IPS-15b (cell line): Measurements from ENCODE around the gene HSD11B1.
"Not testable (repeated sequence)": the region's sequence is repeated elsewhere in the genome, so short reads cannot be mapped to it uniquely, and the experiment has no call there.

Experiments
- H3K27me3 ChIP-seq: one replicate; pipeline ENCODE4 v1.6.1; 2013; ENCODE audit warnings: low read length; ENCODE audit not compliant: control insufficient read depth, insufficient read depth
- H3K36me3 ChIP-seq: one replicate; pipeline ENCODE4 v1.6.1; 2013; ENCODE audit warnings: low read length; ENCODE audit not compliant: control insufficient read depth, insufficient read depth
- H3K4me1 ChIP-seq: one replicate; pipeline ENCODE4 v1.6.1; 2013; ENCODE audit warnings: mild to moderate bottlenecking, low read length; ENCODE audit not compliant: control insufficient read depth, insufficient read depth
- H3K4me3 ChIP-seq: one replicate; pipeline ENCODE4 v1.5.1; 2013; ENCODE audit warnings: low read depth, low read length
- H3K9ac ChIP-seq: one replicate; pipeline ENCODE4 v1.6.1; 2013; ENCODE audit warnings: low read depth, mild to moderate bottlenecking, low read length
- H3K9me3 ChIP-seq: one replicate; pipeline ENCODE4 v1.6.1; 2013; ENCODE audit warnings: mild to moderate bottlenecking, low read length; ENCODE audit not compliant: control insufficient read depth, insufficient read depth

The HSD11B1 gene

GRCh38 chr1:209696673-209697072 is 8.0 kb upstream of the HSD11B1 start:
- Histone ChIP-seq H3K27me3 (peaks cover 12% of the 10 kb centered on the region), H3K4me3 (no peak overlapping the region), H3K4me1 (peaks cover 2% of the 10 kb centered on the region), H3K9me3 (no peaks in the 10 kb centered on the region), H3K9ac (no peak overlapping the region), H3K36me3 (no peaks in the 10 kb centered on the region)

- H3K36me3 ChIP-seq = no peaks in the 10 kb centered on the region
- peaks cover 12% of the 10 kb centered on the region for H3K27me3 ChIP-seq
- no peak overlapping the region for H3K9ac ChIP-seq
- no peak overlapping the region for H3K4me3 ChIP-seq
- peaks cover 2% of the 10 kb centered on the region for H3K4me1 ChIP-seq
- H3K9me3 ChIP-seq = no peaks in the 10 kb centered on the region
Measured at GRCh38 chr1:209697126-209697525, 7.5 kb upstream of the HSD11B1 start.

DNA sequence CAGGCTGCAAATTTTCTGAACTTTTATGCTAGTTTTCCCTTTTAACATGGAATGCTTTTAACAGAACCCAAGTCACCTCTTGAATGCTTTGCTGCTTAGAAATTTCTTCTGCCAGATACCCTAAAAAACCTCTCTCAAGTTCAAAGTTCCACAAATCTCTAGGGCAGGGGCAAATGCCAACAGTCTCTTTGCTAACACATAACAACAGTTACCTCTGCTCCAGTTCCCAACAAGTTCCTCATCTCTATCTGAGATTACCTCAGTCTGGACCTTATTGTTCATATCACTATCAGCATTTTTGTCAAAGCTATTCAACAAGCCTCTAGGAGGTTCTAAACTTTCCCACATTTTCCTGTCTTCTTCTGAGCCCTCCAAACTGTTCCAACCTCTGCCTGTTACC is 4.0 kb upstream of the HSD11B1 start:
- not testable (repeated sequence) for H3K9ac ChIP-seq, H3K27me3 ChIP-seq, H3K4me3 ChIP-seq, H3K36me3 ChIP-seq, H3K9me3 ChIP-seq, H3K4me1 ChIP-seq

DNA sequence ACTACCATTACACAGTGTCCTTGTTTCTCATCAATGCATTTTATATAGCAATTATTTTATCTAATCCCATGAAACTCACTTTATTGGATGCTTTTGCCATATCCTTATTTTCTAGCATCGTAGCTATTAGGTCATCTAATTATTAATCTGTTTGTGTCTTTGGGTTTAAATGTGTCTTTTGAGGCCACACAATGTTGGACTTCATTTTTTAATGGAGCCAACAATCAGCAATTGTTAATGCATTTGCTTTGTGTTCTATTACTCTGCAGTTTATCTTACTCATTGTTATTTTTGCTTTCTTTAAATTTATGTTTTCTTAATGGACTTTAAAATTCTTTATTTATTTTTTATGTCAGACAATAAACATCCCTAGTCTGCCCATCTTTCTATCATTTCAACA is 1.8 kb upstream of the HSD11B1 start:
- Histone ChIP-seq H3K9ac (no peak overlapping the region), H3K9me3 (no peaks in the 10 kb centered on the region), H3K27me3 (no peaks in the 10 kb centered on the region), H3K36me3 (no peaks in the 10 kb centered on the region), H3K4me1 (no peaks in the 10 kb centered on the region), H3K4me3 (no peak overlapping the region)

GRCh38 chr1:209703834-209704504 is 677 bp upstream of the HSD11B1 start:
- H3K27me3 ChIP-seq = no peaks in the 10 kb centered on the region
- no peak overlapping the region for H3K9ac ChIP-seq
- H3K36me3 ChIP-seq = no peaks in the 10 kb centered on the region
- H3K4me1 ChIP-seq = no peaks in the 10 kb centered on the region
- no peak overlapping the region for H3K4me3 ChIP-seq
- H3K9me3 ChIP-seq = no peaks in the 10 kb centered on the region

DNA sequence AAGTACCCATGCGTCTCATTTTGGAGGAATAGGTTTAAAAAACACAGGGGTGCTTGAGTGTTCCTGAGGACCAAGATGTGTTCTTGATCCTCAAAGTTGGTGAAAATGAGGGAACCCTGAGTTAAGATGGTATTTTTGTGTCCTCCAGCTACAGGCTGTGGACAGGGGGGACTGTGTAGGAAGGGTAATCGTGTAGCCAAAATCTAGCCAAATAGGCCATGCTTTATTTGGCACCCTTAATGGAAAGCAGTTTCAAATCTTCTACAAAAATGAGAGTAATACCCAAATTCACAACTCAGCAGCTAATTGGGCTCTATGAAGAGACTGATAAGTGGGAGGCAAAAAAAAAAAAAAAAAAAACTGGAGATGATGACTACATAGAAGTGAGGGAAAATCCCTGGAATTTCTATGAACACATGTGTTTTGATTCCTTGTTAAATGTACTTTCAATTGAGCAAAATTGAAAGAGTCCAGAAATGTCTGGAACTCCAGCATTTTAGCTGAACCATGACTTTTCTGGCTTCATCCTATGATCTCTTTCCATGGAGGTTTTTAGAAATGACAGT is 470 bp downstream of the HSD11B1 start:
- Histone ChIP-seq H3K9me3 (no peaks in the 10 kb centered on the region), H3K4me3 (no peak overlapping the region), H3K9ac (no peak overlapping the region), H3K27me3 (no peaks in the 10 kb centered on the region), H3K4me1 (no peaks in the 10 kb centered on the region), H3K36me3 (no peaks in the 10 kb centered on the region)

GRCh38 chr1:209706622-209707021 is 2.0 kb downstream of the HSD11B1 start:
- Histone ChIP-seq H3K4me1 (no peaks in the 10 kb centered on the region), H3K4me3 (no peak overlapping the region), H3K9ac (no peak overlapping the region), H3K27me3 (no peaks in the 10 kb centered on the region), H3K9me3 (no peaks in the 10 kb centered on the region), H3K36me3 (no peaks in the 10 kb centered on the region)

DNA sequence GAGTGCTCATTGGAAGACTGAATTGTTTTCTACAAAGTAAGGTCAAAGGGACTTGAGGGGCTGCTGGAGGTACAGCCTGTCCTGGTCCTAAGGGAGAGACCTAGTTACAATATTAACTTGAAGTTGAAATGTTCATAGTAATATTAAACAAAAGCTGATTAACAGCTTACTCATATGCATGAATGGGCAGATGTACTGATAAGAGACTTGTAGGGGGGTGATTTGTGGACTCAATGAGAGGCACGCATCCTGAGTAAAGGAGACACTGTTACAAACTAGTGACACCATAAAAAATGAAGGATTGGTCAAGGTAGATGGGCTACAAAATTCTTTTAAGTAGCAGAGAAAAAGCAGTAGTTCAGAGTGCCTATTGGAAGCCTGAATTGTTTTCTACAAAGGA is 2.7 kb downstream of the HSD11B1 start:
- Histone ChIP-seq H3K4me1 (no peaks in the 10 kb centered on the region), H3K9me3 (no peaks in the 10 kb centered on the region), H3K9ac (no peak overlapping the region), H3K4me3 (no peak overlapping the region), H3K36me3 (no peaks in the 10 kb centered on the region), H3K27me3 (no peaks in the 10 kb centered on the region)

DNA sequence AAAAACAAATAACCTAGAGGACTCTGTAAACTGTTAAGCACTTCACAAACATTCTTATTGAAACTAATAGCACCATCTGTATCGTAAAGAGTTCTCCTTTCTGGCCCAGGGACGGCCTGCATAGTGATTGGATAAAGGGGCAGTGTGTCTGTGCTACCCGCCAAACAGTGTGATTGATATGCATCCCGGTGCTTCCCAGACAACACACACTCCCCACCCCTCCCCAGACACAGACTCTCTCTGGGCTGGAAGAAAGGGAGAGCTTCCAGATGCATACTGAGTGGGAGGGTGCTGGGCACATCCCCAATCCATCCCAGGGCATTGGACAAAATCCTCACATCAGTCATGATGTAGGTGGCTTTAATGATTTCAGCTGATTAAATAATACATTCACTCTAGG is 3.7 kb downstream of the HSD11B1 start:
- H3K27me3 ChIP-seq = no peaks in the 10 kb centered on the region
- no peaks in the 10 kb centered on the region for H3K9me3 ChIP-seq
- H3K9ac ChIP-seq = no peak overlapping the region
- no peak overlapping the region for H3K4me3 ChIP-seq
- no peaks in the 10 kb centered on the region for H3K4me1 ChIP-seq
- H3K36me3 ChIP-seq = no peaks in the 10 kb centered on the region

DNA sequence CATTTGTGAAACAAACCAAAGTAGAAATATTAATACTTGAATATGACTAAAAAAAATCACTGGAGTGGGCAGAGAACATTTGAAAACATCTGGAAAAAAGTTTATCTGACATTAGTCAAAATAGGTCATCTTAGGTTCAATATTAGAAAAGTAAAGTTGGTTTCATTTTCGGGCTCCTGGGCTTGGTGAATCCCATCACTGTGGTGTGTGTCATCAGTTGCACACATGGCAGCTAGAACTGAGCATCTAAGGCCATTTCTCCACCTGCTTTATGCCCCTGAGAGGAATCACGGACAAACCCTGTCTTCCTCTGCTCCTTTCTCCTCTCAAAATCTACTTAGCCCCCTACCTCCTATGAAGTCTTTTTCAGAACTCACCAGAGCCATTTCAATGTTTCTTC is 5.4 kb downstream of the HSD11B1 start:
- Histone ChIP-seq H3K36me3 (no peaks in the 10 kb centered on the region), H3K9ac (no peak overlapping the region), H3K9me3 (no peaks in the 10 kb centered on the region), H3K4me1 (no peaks in the 10 kb centered on the region), H3K4me3 (no peak overlapping the region), H3K27me3 (no peaks in the 10 kb centered on the region)

GRCh38 chr1:209710847-209711246 is 6.2 kb downstream of the HSD11B1 start:
- Histone ChIP-seq H3K4me3 (no peak overlapping the region), H3K36me3 (no peaks in the 10 kb centered on the region), H3K9me3 (no peaks in the 10 kb centered on the region), H3K27me3 (no peaks in the 10 kb centered on the region), H3K9ac (no peak overlapping the region), H3K4me1 (no peaks in the 10 kb centered on the region)

- H3K27me3 ChIP-seq = no peaks in the 10 kb centered on the region
- no peaks in the 10 kb centered on the region for H3K9me3 ChIP-seq
- H3K4me1 ChIP-seq = no peaks in the 10 kb centered on the region
- H3K36me3 ChIP-seq = no peaks in the 10 kb centered on the region
- H3K9ac ChIP-seq = no peak overlapping the region
- H3K4me3 ChIP-seq = no peak overlapping the region
Measured at GRCh38 chr1:209714338-209714737, 9.7 kb downstream of the HSD11B1 start.
